Psoas muscle (tissue), 8 donors: Measurements from ENCODE around the gene ANXA2. TPM values are rescaled to one million over a fixed set of nuclear protein-coding genes. Genes with fewer than 3 reads are reported as not detected.
"Not testable (repeated sequence)": the region's sequence is repeated elsewhere in the genome, so short reads cannot be mapped to it uniquely, and the experiment has no call there.

Experiments
- ATAC-seq, 4 donors: fragments of 200-7000 bp; cut with Tn5 transposase; one replicate each; pipeline ENCODE4 v1.9.1; 2020; ENCODE audit warnings: moderate library complexity in 3 of 4, mild to moderate bottlenecking in 2 of 4
- DNase-seq, 2 donors: peaks; one replicate each; pipeline ENCODE4 v3.0.0-alpha.2; 2020
- H3K27ac ChIP-seq: fragments of 200-600 bp; one replicate; pipeline ENCODE4 v1.8.0; 2022
- H3K27me3 ChIP-seq, 3 donors: fragments of 200-600 bp in 1 of 3; one replicate each; pipeline versions ENCODE4 v1.6.1 to v1.8.0; 2013 to 2022; ENCODE audit warnings: low read length in 2 of 3, mild to moderate bottlenecking in 2 of 3, moderate library complexity in 1 of 3; ENCODE audit not compliant: insufficient read depth in 3 of 3
- H3K36me3 ChIP-seq, 2 donors: fragments of 200-600 bp in 1 of 2; one replicate each; pipeline versions ENCODE4 v1.6.1 to v1.8.0; 2013 to 2022; ENCODE audit warnings: low read depth in 1 of 2, mild to moderate bottlenecking in 1 of 2, moderate library complexity in 1 of 2; ENCODE audit not compliant: insufficient read depth in 1 of 2
- H3K4me1 ChIP-seq: fragments of 200-600 bp; one replicate; pipeline ENCODE4 v1.8.0; 2022
- H3K4me3 ChIP-seq: fragments of 200-600 bp; one replicate; pipeline ENCODE4 v1.8.0; 2022; ENCODE audit warnings: mild to moderate bottlenecking
- H3K9me3 ChIP-seq: fragments of 200-600 bp; one replicate; pipeline ENCODE4 v1.8.0; 2022
- WGBS, 3 donors: extraction: QIAGEN DNeasy Blood & Tissue Kit; methylation state at CpG; one replicate each; pipeline versions ENCODE4 v1.1.6 to v1.1.7; 2013; 5-methylcytosine and 5-hydroxymethylcytosine counted together
- intact Hi-C, 2 donors: fragments of 100-400 bp; cut with DNase I; formaldehyde crosslinking; loops; one replicate each; pipeline versions ENCODE4 v1.11.0 to v1.14.2; 2022
- polyA plus RNA-seq, 3 donors: library from polyadenylated mRNA; stranded (reverse); fragments of 200-250 nt; gene quantifications; one replicate each; pipeline ENCODE4 v1.2.3, GENCODE V29; 2013
- total RNA-seq, 4 donors: library from RNA; stranded (reverse); fragmentation: NEBNext Ultra II Directional in 2 of 4; extraction: Animal tissue kit (Norgen Biotek cat#: 25700) in 2 of 4; gene quantifications; one replicate each; pipeline versions ENCODE4 v1.2.1 to v1.2.4, GENCODE V29; 2021 to 2023
- TF ChIP-seq, protein P1 (sequence below): fragments of 200-600 bp; IDR thresholded peaks from one replicate; pipeline ENCODE4 v1.8.0; 2022; ENCODE audit warnings: antibody characterized with exemption
- donor health status: healthy with polysubstance abuse.
- donor health status: DM: no; HTN: no; CAD: no; lungs with moderate emphysema.
- donor health status: Bipolar disorder and iron deficiency.
- donor health status: healthy.
- donor health status: DM: yes; HTN: yes; CAD: no.
- donor health status: DM: no; HTN: no; CAD: no.
- donor health status: DM: no; HTN: no; CAD: no.
- donor health status: DM: yes; HTN: yes; CAD: no.

ANXA2 gene
- total and polyA plus RNA-seq, 7 donors: 140 to 2,117 (median 350) TPM

DNA sequence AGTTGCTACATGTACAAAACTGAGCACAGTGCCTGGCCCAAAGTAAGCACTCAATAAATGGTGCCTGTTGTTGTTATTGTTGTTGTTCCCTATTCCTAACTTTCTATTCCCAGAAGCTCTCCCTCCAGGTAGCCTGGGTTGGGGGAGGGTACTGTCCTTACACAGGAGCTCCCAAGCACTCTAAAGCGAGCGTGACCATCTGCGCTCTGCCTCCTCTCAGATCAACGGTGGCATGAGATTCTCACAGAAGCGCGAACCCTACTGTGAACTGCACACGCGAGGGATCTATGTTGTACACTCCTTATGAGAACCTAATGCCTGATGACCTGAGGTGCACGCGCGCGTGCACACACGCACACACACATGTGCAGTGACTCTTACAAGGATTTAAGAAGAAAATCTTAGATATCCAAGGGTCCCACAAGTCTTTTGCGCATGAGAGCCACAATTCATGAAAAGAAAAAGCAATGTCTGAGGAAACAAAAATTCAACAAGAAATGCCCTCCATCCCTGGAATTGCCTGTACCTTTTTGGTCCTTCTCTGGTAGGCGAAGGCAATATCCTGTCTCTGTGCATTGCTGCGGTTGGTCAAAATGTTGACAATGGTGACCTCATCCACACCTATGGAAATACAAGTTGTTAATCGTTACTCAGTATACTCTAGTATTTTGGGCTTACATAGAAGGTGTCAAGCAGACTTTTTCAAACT is 33.7 kb downstream of the ANXA2 start:
- Histone ChIP-seq H3K36me3 (peaks cover 11 to 75% of the 10 kb centered on the region in 2 donors), H3K9me3 (no peaks in the 10 kb centered on the region), H3K4me1 (peaks cover 43% of the 10 kb centered on the region), H3K27me3 (no peaks in the 10 kb centered on the region), H3K27ac (peak overlapping the region; percentile 73), H3K4me3 (no peak overlapping the region)
- DNase-seq: no peak
- intact Hi-C loops: loop anchor here (5.0 kb wide), 2 partner anchors 33 to 78 kb away; partner anchors contain the start of gene ANXA2 (in 1 of the 2)
- ATAC-seq: no peak
- TF ChIP-seq, protein P1, sequence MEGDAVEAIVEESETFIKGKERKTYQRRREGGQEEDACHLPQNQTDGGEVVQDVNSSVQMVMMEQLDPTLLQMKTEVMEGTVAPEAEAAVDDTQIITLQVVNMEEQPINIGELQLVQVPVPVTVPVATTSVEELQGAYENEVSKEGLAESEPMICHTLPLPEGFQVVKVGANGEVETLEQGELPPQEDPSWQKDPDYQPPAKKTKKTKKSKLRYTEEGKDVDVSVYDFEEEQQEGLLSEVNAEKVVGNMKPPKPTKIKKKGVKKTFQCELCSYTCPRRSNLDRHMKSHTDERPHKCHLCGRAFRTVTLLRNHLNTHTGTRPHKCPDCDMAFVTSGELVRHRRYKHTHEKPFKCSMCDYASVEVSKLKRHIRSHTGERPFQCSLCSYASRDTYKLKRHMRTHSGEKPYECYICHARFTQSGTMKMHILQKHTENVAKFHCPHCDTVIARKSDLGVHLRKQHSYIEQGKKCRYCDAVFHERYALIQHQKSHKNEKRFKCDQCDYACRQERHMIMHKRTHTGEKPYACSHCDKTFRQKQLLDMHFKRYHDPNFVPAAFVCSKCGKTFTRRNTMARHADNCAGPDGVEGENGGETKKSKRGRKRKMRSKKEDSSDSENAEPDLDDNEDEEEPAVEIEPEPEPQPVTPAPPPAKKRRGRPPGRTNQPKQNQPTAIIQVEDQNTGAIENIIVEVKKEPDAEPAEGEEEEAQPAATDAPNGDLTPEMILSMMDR: no peak
- WGBS, 3 donors: 85 to 92% (median 90%) methylated on average over 17 of the region's 17 CpGs

GRCh38 chr15:60363087-60363549 is 34.7 kb downstream of the ANXA2 start:
- peak overlapping the region; percentile 73 for H3K27ac ChIP-seq
- 14 to 33% (median 19%) methylated on average over 2 of the region's 2 CpGs for WGBS, 3 donors
- no peak overlapping the region for H3K4me3 ChIP-seq
- peaks cover 12 to 75% of the 10 kb centered on the region in 2 donors for H3K36me3 ChIP-seq
- intact Hi-C loops: loop anchor here (5.0 kb wide), 2 partner anchors 34 to 79 kb away; partner anchors contain the start of gene ANXA2 (in 1 of the 2)
- DNase-seq (no peak), ATAC-seq (peak in 3 of 4 donors; percentile 36 to 59 (median 41))
- no peaks in the 10 kb centered on the region for H3K27me3 ChIP-seq
- TF ChIP-seq, protein P1: no peak
- peaks cover 53% of the 10 kb centered on the region for H3K4me1 ChIP-seq
- no peaks in the 10 kb centered on the region for H3K9me3 ChIP-seq

DNA sequence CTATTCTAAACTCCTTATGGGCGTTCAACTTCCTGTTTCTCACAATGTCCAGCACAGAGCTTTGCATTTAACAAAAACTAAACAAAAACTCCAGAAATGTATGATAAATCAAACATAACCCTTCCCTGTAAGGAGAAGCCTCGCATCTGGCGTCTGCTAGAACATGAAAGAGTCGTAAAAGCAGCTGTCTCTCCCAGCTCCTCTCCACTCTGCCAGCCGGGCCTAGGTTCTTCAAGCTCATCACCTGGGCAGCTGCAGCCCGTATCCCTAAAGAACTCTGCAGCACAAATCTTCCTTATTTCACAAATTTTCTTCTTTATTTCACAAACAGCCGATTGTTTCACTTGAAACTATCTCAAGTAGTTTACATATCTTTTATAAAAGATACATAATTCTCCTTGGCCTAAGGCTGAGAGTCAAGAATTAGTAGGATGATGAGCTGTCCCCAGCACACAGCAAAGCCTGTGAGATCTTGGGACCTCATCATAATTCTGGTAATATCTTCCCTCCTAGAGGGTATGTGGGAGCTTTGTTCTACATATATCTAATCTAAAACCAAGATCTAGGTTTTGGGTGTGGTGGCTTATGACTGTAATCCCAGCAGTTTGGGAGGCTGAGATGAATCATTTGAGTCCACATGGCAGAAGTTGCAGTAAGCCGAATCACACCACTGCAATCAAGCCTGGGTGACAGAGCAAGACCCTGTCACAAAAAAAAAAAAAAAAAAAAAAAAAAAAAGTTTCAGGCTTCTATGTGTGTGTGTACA is 35.3 kb downstream of the ANXA2 start:
- peak overlapping the region; percentile 73 for H3K27ac ChIP-seq
- DNase-seq (no peak), ATAC-seq (peak in 3 of 4 donors; percentile 21 to 44 (median 37))
- no peaks in the 10 kb centered on the region for H3K9me3 ChIP-seq
- H3K36me3 ChIP-seq: peaks cover 12 to 81% of the 10 kb centered on the region in 2 donors
- intact Hi-C loops: loop anchor here (5.0 kb wide), 2 partner anchors 35 to 80 kb away; partner anchors contain the start of gene ANXA2 (in 1 of the 2)
- WGBS, 3 donors: 50 to 68% (median 62%) methylated on average over 8 of the region's 8 CpGs
- TF ChIP-seq, protein P1: no peak
- peaks cover 55% of the 10 kb centered on the region for H3K4me1 ChIP-seq
- no peak overlapping the region for H3K4me3 ChIP-seq
- no peaks in the 10 kb centered on the region for H3K27me3 ChIP-seq

DNA sequence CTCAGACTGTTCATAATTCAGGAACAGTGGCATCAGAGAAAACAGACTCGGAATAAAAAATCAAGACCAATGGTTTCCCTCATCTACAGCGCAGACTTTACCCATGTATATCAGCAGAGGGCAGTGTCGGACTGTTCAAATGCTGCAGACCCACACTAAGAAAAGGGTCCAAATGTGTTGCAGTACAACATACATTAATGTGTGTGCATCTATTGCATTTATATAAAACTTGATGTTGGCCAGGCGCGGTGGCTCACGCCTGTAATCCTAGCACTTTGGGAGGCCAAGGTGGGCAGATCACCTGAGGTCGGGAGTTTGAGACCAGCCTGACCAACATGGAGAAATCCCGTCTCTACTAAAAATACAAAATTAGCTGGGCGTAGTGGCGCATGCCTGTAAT is 38.0 kb downstream of the ANXA2 start:
- Histone ChIP-seq H3K27ac (peak overlapping the region; percentile 87), H3K4me3 (peak overlapping the region; percentile 42), H3K4me1 (peaks cover 53% of the 10 kb centered on the region), H3K36me3 (peaks cover 30 to 100% of the 10 kb centered on the region in 2 donors)
- TF ChIP-seq, protein P1: peak; percentile 69
- DNase-seq, H3K27me3 ChIP-seq, H3K9me3 ChIP-seq: not testable (repeated sequence)
- WGBS, 3 donors: 62 to 66% (median 64%) methylated on average over 10 of the region's 10 CpGs
- peak; percentile 59 to 69 (median 68) for ATAC-seq
- intact Hi-C loops: loop anchor here (2.0 to 5.0 kb wide), 3 partner anchors 38 to 83 kb away; partner anchors contain the start of gene ANXA2 (in 1 of the 2)
